GM23248 (cell line): Measurements from ENCODE around the gene DMAC2. TPM values are rescaled to one million over a fixed set of nuclear protein-coding genes. Genes with fewer than 3 reads are reported as not detected.

Source experiments
- DNase-seq: peaks from one replicate; pipeline ENCODE4 v3.0.0-alpha.2; 2015
- H2AFZ ChIP-seq: fragments of 200-600 bp; sonication (generic); 2 replicates; pipeline ENCODE4 v1.6.1; 2016; ENCODE audit warnings: antibody characterized with exemption
- H3F3A ChIP-seq: fragments of 200-600 bp; sonication (generic); 2 replicates; pipeline ENCODE4 v1.6.1; 2016; ENCODE audit warnings: mild to moderate bottlenecking, antibody characterized with exemption, mixed run types; ENCODE audit not compliant: insufficient read depth
- H3K27ac ChIP-seq: fragments of 200-600 bp; sonication (generic); 2 replicates; pipeline ENCODE4 v1.5.1; 2016; ENCODE audit warnings: mild to moderate bottlenecking
- H3K27me3 ChIP-seq: fragments of 200-600 bp; sonication (generic); replicated peaks from 2 replicates; pipeline ENCODE4 v1.6.1; 2016; ENCODE audit warnings: mild to moderate bottlenecking; ENCODE audit not compliant: insufficient read depth
- H3K36me3 ChIP-seq: fragments of 200-600 bp; sonication (generic); 2 replicates; pipeline ENCODE4 v1.6.1; 2016; ENCODE audit warnings: low read depth, mild to moderate bottlenecking
- H3K4me1 ChIP-seq: fragments of 200-600 bp; sonication (generic); 2 replicates; pipeline ENCODE4 v1.6.1; 2016; ENCODE audit warnings: mild to moderate bottlenecking; ENCODE audit not compliant: insufficient read depth
- H3K4me2 ChIP-seq: fragments of 200-600 bp; sonication (generic); one replicate; pipeline ENCODE4 v1.6.1; 2016; ENCODE audit warnings: mild to moderate bottlenecking; ENCODE audit not compliant: unreplicated experiment
- H3K4me3 ChIP-seq: fragments of 200-600 bp; sonication (generic); 2 replicates; pipeline ENCODE4 v1.5.1; 2016; ENCODE audit warnings: mild to moderate bottlenecking
- H3K79me2 ChIP-seq: fragments of 200-600 bp; sonication (generic); 2 replicates; pipeline ENCODE4 v1.6.1; 2016; ENCODE audit warnings: mild to moderate bottlenecking; ENCODE audit not compliant: insufficient read depth
- H3K9ac ChIP-seq: fragments of 200-600 bp; sonication (generic); 2 replicates; pipeline ENCODE4 v1.6.1; 2016; ENCODE audit warnings: mild to moderate bottlenecking
- H3K9me2 ChIP-seq: fragments of 200-600 bp; sonication (generic); 2 replicates; pipeline ENCODE4 v1.6.1; 2016; ENCODE audit warnings: mixed run types, mild to moderate bottlenecking, moderate library complexity; ENCODE audit not compliant: insufficient read depth
- H3K9me3 ChIP-seq: fragments of 200-600 bp; sonication (generic); one replicate; pipeline ENCODE4 v1.6.1; 2017; ENCODE audit warnings: low read depth
- H4K20me1 ChIP-seq: fragments of 200-600 bp; sonication (generic); 2 replicates; pipeline ENCODE4 v1.6.0; 2016; ENCODE audit not compliant: insufficient read depth
- EZH2 ChIP-seq: fragments of 200-600 bp; sonication (generic); IDR thresholded peaks from 2 replicates; pipeline ENCODE4 v1.6.1; 2018; ENCODE audit warnings: antibody characterized with exemption, mild to moderate bottlenecking; ENCODE audit not compliant: insufficient read depth, poor library complexity, severe bottlenecking
- EZH2phosphoT487 ChIP-seq: fragments of 200-600 bp; sonication (generic); IDR thresholded peaks from 2 replicates; pipeline ENCODE4 v1.6.1; 2018; ENCODE audit warnings: antibody characterized with exemption, moderate library complexity, mild to moderate bottlenecking, low read depth; ENCODE audit not compliant: insufficient read depth
- WGBS, 2 experiments: methylation state at CpG; one replicate each; pipeline ENCODE4 v1.1.6; 2015 to 2017; ENCODE audit warnings: low lambda C conversion rate in 2 of 2, low coverage in 1 of 2; ENCODE audit errors: missing lambda C conversion rate in 2 of 2; 5-methylcytosine and 5-hydroxymethylcytosine counted together
- in situ Hi-C: fragments of 300-500 bp; cut with MboI; formaldehyde crosslinking; loops from 2 replicates; pipeline ENCODE4 v1.15.0; 2020
- polyA plus RNA-seq: library from polyadenylated mRNA; unstranded; fragments of >200 nt; fragmentation: Nextera tagmentation; extraction: Ambion mirVana; gene quantifications from 2 replicates; pipeline ENCODE4 v1.2.1, GENCODE V29; 2016
- total RNA-seq: library from RNA; depleted of rRNA; stranded (reverse); fragments of >200 nt; shearing (Covaris generic); gene quantifications from 2 replicates; pipeline ENCODE4 v1.2.3, GENCODE V29; 2014

DMAC2 gene
- total and polyA plus RNA-seq, 2 experiments from 2014 or later, result 49.2 to 52.9 TPM

DNA sequence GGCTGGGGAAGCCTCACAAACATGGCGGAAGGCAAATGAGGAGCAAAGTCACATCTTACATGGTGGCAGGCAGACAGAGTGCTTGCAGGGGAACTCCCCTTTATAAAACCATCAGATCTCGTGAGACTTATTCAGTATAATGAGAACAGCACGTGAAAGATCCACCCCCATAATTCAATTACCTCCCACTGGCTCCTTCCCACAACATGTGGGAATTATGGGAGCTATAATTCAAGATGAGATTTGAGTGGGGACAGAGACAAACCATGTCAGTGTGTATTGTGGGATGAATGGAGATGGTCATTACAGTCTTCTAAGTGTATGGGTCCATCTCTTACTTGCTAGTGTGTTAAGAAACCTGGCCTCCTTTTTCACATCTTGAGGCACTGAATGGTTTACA, 37.7 kb downstream of the DMAC2 start:
- Histone ChIP-seq H3K9me3 (no peaks in the 10 kb centered on the region), H3K79me2 (peaks cover 25% of the 10 kb centered on the region), H3K27ac (no peak overlapping the region), H3K27me3 (no peaks in the 10 kb centered on the region), H4K20me1 (no peaks in the 10 kb centered on the region), H3F3A (no peaks in the 10 kb centered on the region), H3K4me3 (no peak overlapping the region), H3K4me1 (peaks cover 8% of the 10 kb centered on the region), H3K9me2 (no peaks in the 10 kb centered on the region), H2AFZ (no peak overlapping the region), H3K4me2 (no peak overlapping the region), H3K9ac (no peak overlapping the region), H3K36me3 (no peaks in the 10 kb centered on the region)
- WGBS, 2 experiments, result 42 to 48% methylated on average over 3 of the region's 3 CpGs
- TF ChIP-seq EZH2 (no peak), EZH2phosphoT487 (no peak)
- in situ Hi-C loops, result no loop called here
- no peak for DNase-seq

DNA sequence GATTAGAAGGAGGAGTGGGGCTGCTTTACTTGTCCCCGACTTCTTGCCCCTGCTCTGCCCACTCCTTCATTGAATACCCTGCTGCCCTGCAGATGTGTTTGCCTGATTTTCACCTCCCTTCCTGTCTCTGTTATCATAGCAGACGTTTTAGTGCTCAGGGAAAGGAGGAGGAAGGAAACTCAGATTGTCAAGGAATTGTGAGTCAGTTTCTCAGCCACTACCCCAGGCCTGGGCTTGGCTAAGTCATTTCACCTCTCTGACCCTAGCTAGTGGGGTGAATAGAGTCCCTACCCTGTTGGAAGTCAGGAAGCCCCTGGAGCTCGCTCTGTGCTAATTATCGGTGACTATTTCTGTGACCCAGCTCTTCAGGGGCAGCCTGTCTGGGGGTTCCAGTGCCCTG, 38.2 kb downstream of the DMAC2 start:
- no peaks in the 10 kb centered on the region for H3K9me2 ChIP-seq
- peaks cover 29% of the 10 kb centered on the region for H3K79me2 ChIP-seq
- no peaks in the 10 kb centered on the region for H4K20me1 ChIP-seq
- no peaks in the 10 kb centered on the region for H3K27me3 ChIP-seq
- DNase-seq, result no peak
- in situ Hi-C loops, result no loop called here
- H3K9ac ChIP-seq, result no peak overlapping the region
- H3K9me3 ChIP-seq, result no peaks in the 10 kb centered on the region
- H3F3A ChIP-seq, result no peaks in the 10 kb centered on the region
- no peaks in the 10 kb centered on the region for H3K36me3 ChIP-seq
- H3K27ac ChIP-seq, result no peak overlapping the region
- H2AFZ ChIP-seq, result no peak overlapping the region
- WGBS, 2 experiments, result 77 to 81% methylated on average over 4 of the region's 4 CpGs
- no peak overlapping the region for H3K4me2 ChIP-seq
- TF ChIP-seq EZH2 (no peak), EZH2phosphoT487 (no peak)
- peaks cover 8% of the 10 kb centered on the region for H3K4me1 ChIP-seq
- no peak overlapping the region for H3K4me3 ChIP-seq

DNA sequence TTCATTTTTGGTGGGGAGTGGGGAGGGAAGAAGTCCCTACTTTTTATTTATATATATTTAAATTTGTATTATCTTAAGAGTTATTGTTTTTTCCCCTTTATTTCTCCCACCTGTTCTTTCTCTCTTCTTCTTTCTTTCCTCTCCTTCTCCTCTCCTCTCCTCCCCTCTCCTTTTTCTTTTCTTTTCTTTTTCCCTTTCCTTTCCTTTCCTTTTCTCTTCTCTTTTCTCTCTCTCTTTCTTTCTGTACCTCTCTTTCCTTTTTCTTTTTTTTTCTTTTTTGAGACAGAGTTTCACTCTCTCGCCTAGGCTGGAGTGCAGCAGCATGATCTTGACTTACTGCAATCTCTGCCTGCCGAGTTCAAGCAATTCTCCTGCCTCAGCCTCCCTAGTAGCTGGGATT, 40.2 kb downstream of the DMAC2 start:
- no peak overlapping the region for H3K27ac ChIP-seq
- TF ChIP-seq EZH2phosphoT487 (no peak), EZH2 (no peak)
- H3K4me3 ChIP-seq, result no peak overlapping the region
- in situ Hi-C loops, result no loop called here
- no peaks in the 10 kb centered on the region for H3K27me3 ChIP-seq
- H3F3A ChIP-seq, result no peaks in the 10 kb centered on the region
- no peak overlapping the region for H2AFZ ChIP-seq
- no peaks in the 10 kb centered on the region for H3K9me3 ChIP-seq
- no peak overlapping the region for H3K4me2 ChIP-seq
- 65 to 69% methylated on average over 2 of the region's 2 CpGs for WGBS, 2 experiments
- DNase-seq, result no peak
- peak overlapping the region; percentile 98; the same call in 1 of the 2 replicates for H3K9ac ChIP-seq
- no peaks in the 10 kb centered on the region for H4K20me1 ChIP-seq
- H3K36me3 ChIP-seq, result no peaks in the 10 kb centered on the region
- H3K4me1 ChIP-seq, result peaks cover 8% of the 10 kb centered on the region
- H3K9me2 ChIP-seq, result no peaks in the 10 kb centered on the region
- H3K79me2 ChIP-seq, result peaks cover 41% of the 10 kb centered on the region

DNA sequence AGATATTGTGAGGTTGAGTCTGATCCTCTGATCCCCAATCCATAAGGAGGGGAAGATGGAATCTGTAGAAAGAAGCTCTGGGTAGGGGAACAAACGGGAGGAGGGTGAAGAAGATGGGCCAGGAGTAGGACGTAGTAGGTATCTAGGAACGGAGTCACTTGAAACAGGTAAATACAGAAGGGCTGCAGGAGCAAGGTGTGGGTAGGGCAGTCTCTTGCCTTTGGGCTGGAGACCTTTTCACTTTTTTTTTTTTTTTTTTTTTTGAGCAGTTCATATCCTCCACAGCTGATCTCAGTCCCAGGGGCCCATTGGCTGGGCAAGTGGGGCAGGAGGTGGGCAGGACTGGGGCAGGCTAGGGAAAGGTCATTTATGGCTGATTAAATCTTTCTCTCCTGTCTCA, 40.6 kb downstream of the DMAC2 start:
- no peaks in the 10 kb centered on the region for H3K36me3 ChIP-seq
- no peak for DNase-seq
- 76 to 80% methylated on average over 3 of the region's 3 CpGs for WGBS, 2 experiments
- no peaks in the 10 kb centered on the region for H3K9me3 ChIP-seq
- H3K79me2 ChIP-seq, result peaks cover 41% of the 10 kb centered on the region
- no peaks in the 10 kb centered on the region for H3K27me3 ChIP-seq
- no peak overlapping the region for H3K27ac ChIP-seq
- no peak overlapping the region for H2AFZ ChIP-seq
- in situ Hi-C loops, result no loop called here
- peak overlapping the region; percentile 94 for H3K4me2 ChIP-seq
- peak overlapping the region; percentile 100 for H3K4me3 ChIP-seq
- no peaks in the 10 kb centered on the region for H4K20me1 ChIP-seq
- H3F3A ChIP-seq, result no peaks in the 10 kb centered on the region
- TF ChIP-seq EZH2phosphoT487, result no peak
- TF ChIP-seq EZH2, result no peak
- peak overlapping the region; percentile 98 for H3K9ac ChIP-seq
- peaks cover 8% of the 10 kb centered on the region for H3K4me1 ChIP-seq
- H3K9me2 ChIP-seq, result no peaks in the 10 kb centered on the region

DNA sequence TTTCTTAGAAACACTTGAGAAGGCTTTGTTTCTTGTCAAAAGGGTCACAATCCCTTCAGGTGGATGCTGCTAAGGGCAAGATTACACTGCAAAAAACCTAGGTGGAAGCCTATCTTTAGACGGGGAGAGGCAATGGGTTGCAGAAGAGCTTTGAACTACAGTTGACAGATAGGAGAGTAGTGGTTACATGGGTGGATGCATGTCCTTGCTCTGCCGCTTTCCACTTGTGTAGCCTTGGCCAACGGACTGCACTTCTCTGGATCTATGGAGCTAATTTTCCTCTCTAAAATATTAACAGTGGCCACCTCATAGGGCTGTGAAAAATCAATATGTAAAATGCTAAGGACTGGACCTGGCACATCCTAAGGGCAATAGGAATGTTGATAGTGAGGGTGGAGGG, 41.1 kb downstream of the DMAC2 start:
- Histone ChIP-seq H3K9me2 (no peaks in the 10 kb centered on the region), H3K36me3 (no peaks in the 10 kb centered on the region), H3K79me2 (peaks cover 41% of the 10 kb centered on the region), H3K4me3 (peak overlapping the region; percentile 100), H3K9ac (peak overlapping the region; percentile 98), H4K20me1 (no peaks in the 10 kb centered on the region), H3K4me2 (peak overlapping the region; percentile 94), H3K9me3 (no peaks in the 10 kb centered on the region), H3K27ac (no peak overlapping the region), H3F3A (no peaks in the 10 kb centered on the region), H3K4me1 (peaks cover 8% of the 10 kb centered on the region), H3K27me3 (no peaks in the 10 kb centered on the region), H2AFZ (no peak overlapping the region)
- TF ChIP-seq EZH2 (no peak), EZH2phosphoT487 (no peak)
- 29 to 32% methylated on average over 3 of the region's 3 CpGs for WGBS, 2 experiments
- in situ Hi-C loops, result no loop called here
- peak; percentile 18 for DNase-seq
